H1 (cell line): ENCODE results near the gene RBM38. TPM values are rescaled to one million over a fixed set of nuclear protein-coding genes. Genes with fewer than 3 reads are reported as not detected.

Experiments used
- CTCF ChIA-PET: fragments of 300-600 bp; sonication (Branson Sonifier 250); formaldehyde crosslinking; loops from one replicate; lab custom pipeline; 2021; ENCODE audit not compliant: partially characterized antibody; lab: Charles Lee
- POLR2A ChIA-PET: fragments of 300-600 bp; sonication (Branson Sonifier 250); formaldehyde crosslinking; loops from one replicate; lab custom pipeline; 2021; ENCODE audit warnings: inconsistent platforms; ENCODE audit not compliant: partially characterized antibody; lab: Charles Lee
- DNase-seq, 2 experiments: peaks; one replicate each; pipeline versions ENCODE4 v3.0.0 to v3.0.0-alpha.2; 2010 to 2022; ENCODE audit warnings: low spot score in 2 of 2, low read depth in 1 of 2, mixed read lengths in 1 of 2
- FAIRE-seq: peaks from 2 replicates; lab custom pipeline; 2011; peaks lifted over from hg19 to GRCh38; lab: Jason Lieb, UNC
- H2AFZ ChIP-seq: 2 replicates; pipeline ENCODE4 v1.8.1; 2012; ENCODE audit warnings: low read length, inconsistent platforms
- H2AK5ac ChIP-seq: 2 replicates; pipeline ENCODE4 v1.6.1; 2013; ENCODE audit warnings: low read depth, low read length
- H2BK120ac ChIP-seq: replicated peaks from 2 replicates; pipeline ENCODE3; 2013; ENCODE audit warnings: low read depth, low read length, inconsistent platforms
- H2BK12ac ChIP-seq: 2 replicates; pipeline ENCODE4 v1.6.1; 2013; ENCODE audit warnings: low read depth, low read length
- H2BK15ac ChIP-seq: 2 replicates; pipeline ENCODE4 v1.6.1; 2013; ENCODE audit warnings: low read length
- H2BK20ac ChIP-seq: 2 replicates; pipeline ENCODE4 v1.6.1; 2013; ENCODE audit warnings: low read length
- H2BK5ac ChIP-seq: 2 replicates; pipeline ENCODE4 v1.6.1; 2013; ENCODE audit warnings: low read depth, low read length
- H3K14ac ChIP-seq: 2 replicates; pipeline ENCODE4 v1.6.1; 2013; ENCODE audit warnings: inconsistent platforms; ENCODE audit not compliant: insufficient read length
- H3K18ac ChIP-seq: 2 replicates; pipeline ENCODE4 v1.6.1; 2013; ENCODE audit warnings: low read length; ENCODE audit errors: extremely low read depth
- H3K23ac ChIP-seq: 2 replicates; pipeline ENCODE4 v1.6.1; 2013; ENCODE audit warnings: inconsistent platforms; ENCODE audit not compliant: insufficient read length
- H3K23me2 ChIP-seq: 2 replicates; pipeline ENCODE4 v1.6.1; 2013; ENCODE audit warnings: low read depth, low read length
- H3K27ac ChIP-seq: 2 replicates; pipeline ENCODE4 v1.6.1; 2011; ENCODE audit warnings: low read depth, low read length, inconsistent platforms
- H3K27me3 ChIP-seq, 4 experiments: replicated peaks in 1 of 4; 1 replicate in 1 of 4; 2 replicates in 3 of 4; pipeline versions ENCODE4 v1.6.1 to v1.8.1; 2011 to 2013; ENCODE audit warnings: low read length in 3 of 4, mild to moderate bottlenecking in 3 of 4, inconsistent platforms in 2 of 4, mixed read lengths in 2 of 4, moderate library complexity in 1 of 4; ENCODE audit not compliant: control insufficient read depth in 3 of 4, insufficient read depth in 3 of 4; ENCODE audit errors: extremely low read depth in 1 of 4
- H3K36me3 ChIP-seq, 4 experiments: 2 replicates each; pipeline versions ENCODE4 v1.6.1 to v1.8.1; 2011 to 2013; ENCODE audit warnings: mild to moderate bottlenecking in 4 of 4, low read length in 3 of 4, moderate library complexity in 2 of 4, control low read depth in 1 of 4, inconsistent platforms in 1 of 4; ENCODE audit not compliant: insufficient read depth in 4 of 4, control insufficient read depth in 2 of 4
- H3K4ac ChIP-seq: replicated peaks from 2 replicates; pipeline ENCODE3; 2013; ENCODE audit warnings: low read length, low read depth, mixed read lengths, inconsistent platforms; ENCODE audit not compliant: insufficient read length
- H3K4me1 ChIP-seq, 4 experiments: replicated peaks in 1 of 4; 1 replicate in 1 of 4; 2 replicates in 3 of 4; pipeline versions ENCODE4 v1.6.1 to v1.8.1; 2011 to 2013; ENCODE audit warnings: low read length in 3 of 4, inconsistent platforms in 2 of 4, mixed read lengths in 1 of 4; ENCODE audit not compliant: insufficient read depth in 4 of 4, control insufficient read depth in 3 of 4
- H3K4me2 ChIP-seq, 2 experiments: 2 replicates each; pipeline versions ENCODE4 v1.6.1 to v1.8.1; 2011 to 2013; ENCODE audit warnings: low read depth in 2 of 2, low read length in 2 of 2, control low read depth in 1 of 2, inconsistent platforms in 1 of 2, mild to moderate bottlenecking in 1 of 2; ENCODE audit not compliant: insufficient read depth in 1 of 2
- H3K4me3 ChIP-seq, 4 experiments: fragments of 200-600, 300-600 bp in 1 of 4; sonication (generic), shearing (Covaris generic), sonication (Bioruptor Twin) in 1 of 4; 2 replicates each; pipeline versions ENCODE4 v1.5.1 to v1.8.1; 2011 to 2016; ENCODE audit warnings: low read length in 4 of 4, low read depth in 3 of 4, control low read depth in 2 of 4, inconsistent platforms in 2 of 4, mild to moderate bottlenecking in 2 of 4, mixed read lengths in 1 of 4, moderate library complexity in 1 of 4; ENCODE audit not compliant: insufficient read depth in 2 of 4; ENCODE audit errors: extremely low read depth in 1 of 4
- H3K56ac ChIP-seq: replicated peaks from 2 replicates; pipeline ENCODE3; 2013; ENCODE audit warnings: low read depth, mild to moderate bottlenecking, mixed read lengths, low read length, inconsistent platforms; ENCODE audit not compliant: insufficient read length
- H3K79me1 ChIP-seq: 2 replicates; pipeline ENCODE4 v1.6.1; 2013; ENCODE audit warnings: low read depth, low read length, control low read depth
- H3K79me2 ChIP-seq, 2 experiments: 2 replicates each; pipeline versions ENCODE4 v1.6.1 to v1.8.1; 2012 to 2013; ENCODE audit warnings: low read length in 2 of 2, mild to moderate bottlenecking in 2 of 2, inconsistent platforms in 1 of 2; ENCODE audit not compliant: insufficient read depth in 2 of 2, control insufficient read depth in 1 of 2
- H3K9ac ChIP-seq, 4 experiments: replicated peaks in 1 of 4; 1 replicate in 1 of 4; 2 replicates in 3 of 4; pipeline versions ENCODE4 v1.6.1 to v1.8.1; 2011 to 2013; ENCODE audit warnings: low read depth in 3 of 4, low read length in 3 of 4, control low read depth in 2 of 4, mild to moderate bottlenecking in 2 of 4, moderate library complexity in 2 of 4, inconsistent platforms in 1 of 4; ENCODE audit errors: extremely low read depth in 1 of 4
- H3K9me3 ChIP-seq, 2 experiments: 2 replicates each; pipeline versions ENCODE4 v1.6.1 to v1.8.1; 2012 to 2013; ENCODE audit warnings: mild to moderate bottlenecking in 2 of 2, moderate library complexity in 2 of 2, control low read depth in 1 of 2, inconsistent platforms in 1 of 2, low read depth in 1 of 2, low read length in 1 of 2, mixed read lengths in 1 of 2; ENCODE audit not compliant: insufficient read depth in 2 of 2
- H4K20me1 ChIP-seq, 2 experiments: replicated peaks in 1 of 2; 2 replicates each; pipeline versions ENCODE3 to v1.8.1; 2011 to 2013; ENCODE audit warnings: inconsistent platforms in 2 of 2, low read length in 2 of 2, mild to moderate bottlenecking in 1 of 2; ENCODE audit not compliant: insufficient read depth in 2 of 2, control insufficient read depth in 1 of 2
- H4K5ac ChIP-seq: 2 replicates; pipeline ENCODE4 v1.6.1; 2013; ENCODE audit warnings: low read length, low read depth, mixed read lengths, inconsistent platforms; ENCODE audit not compliant: insufficient read length
- H4K8ac ChIP-seq: 2 replicates; pipeline ENCODE4 v1.8.0; 2013; ENCODE audit warnings: mild to moderate bottlenecking, moderate library complexity, low read length, inconsistent platforms; ENCODE audit not compliant: insufficient read depth; ENCODE audit errors: extremely low read depth
- H4K91ac ChIP-seq: replicated peaks from 2 replicates; pipeline ENCODE3; 2013; ENCODE audit warnings: low read length, mixed read lengths, inconsistent platforms; ENCODE audit not compliant: insufficient read length
- CREB1 ChIP-seq: IDR thresholded peaks from 2 replicates; pipeline ENCODE4 v1.6.1; 2012; ENCODE audit warnings: inconsistent platforms
- NANOG ChIP-seq: IDR thresholded peaks from 2 replicates; pipeline ENCODE4 v1.6.1; 2011; ENCODE audit warnings: low read length, low read depth, mild to moderate bottlenecking, inconsistent platforms; ENCODE audit not compliant: insufficient read depth, poor library complexity, severe bottlenecking
- NRF1 ChIP-seq: IDR thresholded peaks from 2 replicates; pipeline ENCODE4 v1.6.1; 2011; ENCODE audit warnings: mild to moderate bottlenecking, low read depth, low read length, improper control_type of control experiment
- RFX5 ChIP-seq: IDR thresholded peaks from 2 replicates; pipeline ENCODE4 v1.6.1; 2011; ENCODE audit warnings: low read depth, low read length, improper control_type of control experiment, borderline replicate concordance
- WGBS, 2 experiments: shearing (Covaris generic) in 1 of 2; methylation state at CpG; one replicate each; pipeline versions ENCODE4 v1.1.6 to v1.1.7; 2013 to 2015; ENCODE audit warnings: low lambda C conversion rate in 2 of 2, mixed read lengths in 2 of 2, inconsistent platforms in 1 of 2, low coverage in 1 of 2, missing lambda C conversion rate in 1 of 2; ENCODE audit not compliant: insufficient replicate concordance in 2 of 2, insufficient coverage in 1 of 2, insufficient read length in 1 of 2; ENCODE audit errors: extremely low coverage in 1 of 2, missing lambda C conversion rate in 1 of 2; 5-methylcytosine and 5-hydroxymethylcytosine counted together
- polyA plus RNA-seq, 7 experiments: library from polyadenylated mRNA; depleted of rRNA in 3 of 7; stranded (reverse) in 5 of 7; unstranded in 2 of 7; fragments of >200 nt in 5 of 7; fragments of 200-250 nt in 2 of 7; gene quantifications; 1 replicate in 5 of 7; 2 replicates in 1 of 7; 4 replicates in 1 of 7; pipeline versions ENCODE4 v1.2.1 to v1.2.3, GENCODE V29; 2011 to 2013; ENCODE audit warnings: missing spikeins in 2 of 7, mixed read lengths in 2 of 7
- total RNA-seq: library from RNA; stranded (reverse); fragmentation: NEBNext Ultra II Directional; extraction: Animal tissue kit (Norgen Biotek cat#: 25700); gene quantifications from 2 replicates; pipeline ENCODE4 v1.2.1, GENCODE V29; 2021

The RBM38 gene
- total and polyA plus RNA-seq, 2 of the 8 experiments (the other 6 are each of a cell fraction or from before 2014, with no cell fraction given) = 57.7 to 109 TPM

GRCh38 chr20:57372581-57373350, 18.4 kb upstream of the RBM38 start:
- H3K14ac ChIP-seq = no peak overlapping the region
- H3K4me3 ChIP-seq = no peak overlapping the region
- no peak overlapping the region for H2BK15ac ChIP-seq
- H2AFZ ChIP-seq = no peak overlapping the region
- no peak overlapping the region for H3K4me2 ChIP-seq
- H2AK5ac ChIP-seq = no peak overlapping the region
- no peaks in the 10 kb centered on the region for H3K79me2 ChIP-seq
- peaks cover 0 to 10% (median 3%) of the 10 kb centered on the region in 4 experiments; a peak in 3 of 7 replicates for H3K4me1 ChIP-seq
- H3K27ac ChIP-seq = no peak overlapping the region
- H4K8ac ChIP-seq = no peak overlapping the region
- FAIRE-seq (no peak), DNase-seq (no peak)
- no peak overlapping the region for H3K4ac ChIP-seq
- 93% methylated on average over 25 of the region's 25 CpGs; no CpG with 5 or more reads in 1 of the 2 experiments for WGBS, 2 experiments
- H3K9ac ChIP-seq = no peak overlapping the region
- no peak overlapping the region for H3K56ac ChIP-seq
- H3K18ac ChIP-seq = no peak overlapping the region
- no peaks in the 10 kb centered on the region for H3K23me2 ChIP-seq
- no peak overlapping the region for H4K5ac ChIP-seq
- H2BK12ac ChIP-seq = no peak overlapping the region
- H4K91ac ChIP-seq = no peak overlapping the region
- H4K20me1 ChIP-seq = peaks cover 2% of the 10 kb centered on the region in 2 experiments
- ChIA-PET POLR2A (interaction anchor here (0.6 to 1.2 kb wide), 2 partner anchors 10 to 33 kb away, joined by 3 to 4 read pairs; no protein-coding TSS in a partner anchor), CTCF (interaction anchor here (1.0 kb wide), 1 partner anchor 8 kb away, joined by 3 read pairs; no protein-coding TSS in a partner anchor)
- H3K36me3 ChIP-seq = peaks cover 27 to 83% (median 66%) of the 10 kb centered on the region in 4 experiments; a peak in 7 of 8 replicates
- H3K9me3 ChIP-seq = no peaks in the 10 kb centered on the region
- no peak overlapping the region for H2BK20ac ChIP-seq
- no peak overlapping the region for H3K23ac ChIP-seq
- H3K79me1 ChIP-seq = no peaks in the 10 kb centered on the region
- H2BK5ac ChIP-seq = 0 out of 2 replicates have a peak overlapping the region, but pooled peaks have one; percentile 52
- H2BK120ac ChIP-seq = no peak overlapping the region
- TF ChIP-seq NANOG (no peak), RFX5 (no peak), CREB1 (no peak), NRF1 (no peak)
- no peaks in the 10 kb centered on the region; a peak in 1 of 7 replicates for H3K27me3 ChIP-seq
